HepG2 (cell line): ENCODE measurements around the gene EPB41. TPM values are rescaled to one million over a fixed set of nuclear protein-coding genes. Genes with fewer than 3 reads are reported as not detected.

Experiments
- EP300 ChIP-seq, 3 experiments: sonication (generic) in 1 of 3; formaldehyde crosslinking in 1 of 3; IDR thresholded peaks; 2 replicates each; pipeline versions ENCODE4 v1.5.1 to v1.6.1; 2011 to 2020; ENCODE audit warnings: low read depth in 2 of 3, low read length in 2 of 3, borderline replicate concordance in 1 of 3, improper control_type of control experiment in 1 of 3, mild to moderate bottlenecking in 1 of 3, missing genetic modification reagents in 1 of 3, moderate library complexity in 1 of 3
- FOXK1 ChIP-seq: sonication (generic); formaldehyde crosslinking; IDR thresholded peaks from 2 replicates; pipeline ENCODE4 v1.4.0; 2020; ENCODE audit warnings: low read depth, missing genetic modification reagents, borderline replicate concordance
- GTF3A ChIP-seq: sonication (generic); formaldehyde crosslinking; conservative IDR thresholded peaks from 2 replicates; pipeline ENCODE4 v1.4.0; 2020; ENCODE audit warnings: mild to moderate bottlenecking, missing genetic modification reagents
- IRF1 ChIP-seq: sonication (generic); formaldehyde crosslinking; IDR thresholded peaks from 2 replicates; pipeline ENCODE4 v1.4.0; 2020; ENCODE audit warnings: low read depth, mild to moderate bottlenecking, missing genetic modification reagents
- MYC ChIP-seq: sonication (generic); formaldehyde crosslinking; IDR thresholded peaks from 2 replicates; pipeline ENCODE4 v1.9.0; 2021; ENCODE audit warnings: missing genetic modification reagents, borderline replicate concordance
- NR3C1 ChIP-seq: sonication (generic); formaldehyde crosslinking; IDR thresholded peaks from 2 replicates; pipeline ENCODE4 v1.4.0; 2020; ENCODE audit warnings: missing genetic modification reagents
- PHF21A ChIP-seq: sonication (generic); formaldehyde crosslinking; IDR thresholded peaks from 2 replicates; pipeline ENCODE4 v1.5.0; 2020; ENCODE audit warnings: mild to moderate bottlenecking, missing genetic modification reagents
- RNF219 ChIP-seq: sonication (generic); formaldehyde crosslinking; IDR thresholded peaks from 2 replicates; pipeline ENCODE4 v1.5.0; 2020; ENCODE audit warnings: mild to moderate bottlenecking, missing genetic modification reagents
- SAP130 ChIP-seq: IDR thresholded peaks from 2 replicates; pipeline ENCODE4 v1.6.1; 2016; ENCODE audit warnings: low read depth
- SOX5 ChIP-seq: IDR thresholded peaks from 2 replicates; pipeline ENCODE4 v1.6.1; 2016; ENCODE audit warnings: borderline replicate concordance
- SOX6 ChIP-seq, 2 experiments: fragments of 450-650 bp in 1 of 2; sonication (generic) in 1 of 2; formaldehyde crosslinking in 1 of 2; IDR thresholded peaks; 2 replicates each; pipeline versions ENCODE4 v1.4.0 to v1.6.1; 2017 to 2020; ENCODE audit warnings: antibody characterized with exemption in 1 of 2, mild to moderate bottlenecking in 1 of 2, missing genetic modification reagents in 1 of 2
- ZFP90 ChIP-seq: sonication (generic); formaldehyde crosslinking; IDR thresholded peaks from 2 replicates; pipeline ENCODE4 v1.8.0; 2022; ENCODE audit warnings: missing genetic modification reagents, mild to moderate bottlenecking, inconsistent platforms, borderline replicate concordance
- ZMYM4 ChIP-seq: sonication (generic); formaldehyde crosslinking; IDR thresholded peaks from 2 replicates; pipeline ENCODE4 v1.8.1; 2023; ENCODE audit warnings: mild to moderate bottlenecking, missing genetic modification reagents
- ZNF331 ChIP-seq: sonication (generic); formaldehyde crosslinking; IDR thresholded peaks from 2 replicates; pipeline ENCODE4 v1.4.0; 2020; ENCODE audit warnings: missing genetic modification reagents
- ZNF780A ChIP-seq: sonication (generic); formaldehyde crosslinking; IDR thresholded peaks from 2 replicates; pipeline ENCODE4 v1.8.0; 2022; ENCODE audit warnings: mild to moderate bottlenecking, missing genetic modification reagents, moderate library complexity
- ZNF782 ChIP-seq: sonication (generic); formaldehyde crosslinking; IDR thresholded peaks from 2 replicates; pipeline ENCODE4 v1.4.0; 2020; ENCODE audit warnings: missing genetic modification reagents, mild to moderate bottlenecking, borderline replicate concordance
- polyA plus RNA-seq, 8 experiments: library from polyadenylated mRNA; depleted of rRNA in 3 of 8; stranded (reverse) in 7 of 8; unstranded in 1 of 8; fragments of >200 nt; fragmentation: Illumina TruSeq in 4 of 8; extraction: Trizol in 4 of 8; gene quantifications; 2 replicates each; pipeline versions ENCODE4 v1.2.1 to v1.2.3, GENCODE V29; 2011 to 2016; ENCODE audit warnings: low read depth in 4 of 8, missing spikeins in 1 of 8, mixed read lengths in 1 of 8; ENCODE audit not compliant: insufficient read depth in 1 of 8
- total RNA-seq, 5 experiments: library from RNA; depleted of rRNA; stranded (reverse); fragments of >200 nt; fragmentation: Illumina TruSeq; extraction: Trizol; gene quantifications; 2 replicates each; pipeline ENCODE4 v1.2.3, GENCODE V29; 2016; ENCODE audit warnings: low read depth in 1 of 5
- TF ChIP-seq, protein P1 (sequence below): sonication (generic); formaldehyde crosslinking; IDR thresholded peaks from 2 replicates; pipeline ENCODE4 v1.9.0; 2021; ENCODE audit warnings: missing genetic modification reagents, mild to moderate bottlenecking, borderline replicate concordance
- TF ChIP-seq, protein P2 (sequence below), 2 experiments: sonication (generic) in 1 of 2; formaldehyde crosslinking in 1 of 2; IDR thresholded peaks; 2 replicates each; pipeline versions ENCODE4 v1.6.1 to v1.9.0; 2014 to 2022; ENCODE audit warnings: antibody characterized with exemption in 1 of 2, borderline replicate concordance in 1 of 2, inconsistent platforms in 1 of 2, low read depth in 1 of 2, missing genetic modification reagents in 1 of 2

The EPB41 gene
- total and polyA plus RNA-seq, 2 of the 13 experiments (the other 11 are each of a cell fraction or from before 2014, with no cell fraction given) = 34.5 to 46.7 TPM

- TF ChIP-seq RNF219 (CRISPR knock-in tag) = no peak
- 0 out of 2 replicates have a peak, but pooled peaks have one; percentile 21 for TF ChIP-seq MYC
- TF ChIP-seq ZNF780A (CRISPR knock-in tag) = no peak
- TF ChIP-seq, protein P1, sequence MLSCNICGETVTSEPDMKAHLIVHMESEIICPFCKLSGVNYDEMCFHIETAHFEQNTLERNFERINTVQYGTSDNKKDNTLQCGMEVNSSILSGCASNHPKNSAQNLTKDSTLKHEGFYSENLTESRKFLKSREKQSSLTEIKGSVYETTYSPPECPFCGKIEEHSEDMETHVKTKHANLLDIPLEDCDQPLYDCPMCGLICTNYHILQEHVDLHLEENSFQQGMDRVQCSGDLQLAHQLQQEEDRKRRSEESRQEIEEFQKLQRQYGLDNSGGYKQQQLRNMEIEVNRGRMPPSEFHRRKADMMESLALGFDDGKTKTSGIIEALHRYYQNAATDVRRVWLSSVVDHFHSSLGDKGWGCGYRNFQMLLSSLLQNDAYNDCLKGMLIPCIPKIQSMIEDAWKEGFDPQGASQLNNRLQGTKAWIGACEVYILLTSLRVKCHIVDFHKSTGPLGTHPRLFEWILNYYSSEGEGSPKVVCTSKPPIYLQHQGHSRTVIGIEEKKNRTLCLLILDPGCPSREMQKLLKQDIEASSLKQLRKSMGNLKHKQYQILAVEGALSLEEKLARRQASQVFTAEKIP = no peak
- 0 out of 2 replicates have a peak, but pooled peaks have one; percentile 28 for TF ChIP-seq ZNF331 (CRISPR knock-in tag)
- TF ChIP-seq, protein P2, sequence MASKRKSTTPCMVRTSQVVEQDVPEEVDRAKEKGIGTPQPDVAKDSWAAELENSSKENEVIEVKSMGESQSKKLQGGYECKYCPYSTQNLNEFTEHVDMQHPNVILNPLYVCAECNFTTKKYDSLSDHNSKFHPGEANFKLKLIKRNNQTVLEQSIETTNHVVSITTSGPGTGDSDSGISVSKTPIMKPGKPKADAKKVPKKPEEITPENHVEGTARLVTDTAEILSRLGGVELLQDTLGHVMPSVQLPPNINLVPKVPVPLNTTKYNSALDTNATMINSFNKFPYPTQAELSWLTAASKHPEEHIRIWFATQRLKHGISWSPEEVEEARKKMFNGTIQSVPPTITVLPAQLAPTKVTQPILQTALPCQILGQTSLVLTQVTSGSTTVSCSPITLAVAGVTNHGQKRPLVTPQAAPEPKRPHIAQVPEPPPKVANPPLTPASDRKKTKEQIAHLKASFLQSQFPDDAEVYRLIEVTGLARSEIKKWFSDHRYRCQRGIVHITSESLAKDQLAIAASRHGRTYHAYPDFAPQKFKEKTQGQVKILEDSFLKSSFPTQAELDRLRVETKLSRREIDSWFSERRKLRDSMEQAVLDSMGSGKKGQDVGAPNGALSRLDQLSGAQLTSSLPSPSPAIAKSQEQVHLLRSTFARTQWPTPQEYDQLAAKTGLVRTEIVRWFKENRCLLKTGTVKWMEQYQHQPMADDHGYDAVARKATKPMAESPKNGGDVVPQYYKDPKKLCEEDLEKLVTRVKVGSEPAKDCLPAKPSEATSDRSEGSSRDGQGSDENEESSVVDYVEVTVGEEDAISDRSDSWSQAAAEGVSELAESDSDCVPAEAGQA (IDR thresholded peaks at IDR 0.05; ENCODE audit: low read depth) = no peak
- TF ChIP-seq, protein P2 (CRISPR knock-in tag; IDR thresholded peaks at IDR 0.05; ENCODE audit: borderline replicate concordance) = no peak
- TF ChIP-seq SOX6 (IDR thresholded peaks at IDR 0.05) = no peak
- TF ChIP-seq SOX6 (CRISPR knock-in tag; IDR thresholded peaks at IDR 0.05) = peak; percentile 27; the same call in 1 of the 2 replicates
- TF ChIP-seq FOXK1 (CRISPR knock-in tag) = peak; percentile 29; the same call in 1 of the 2 replicates
- no peak for TF ChIP-seq IRF1
- peak in 1 of 2 experiments; percentile 41; a peak in 1 of 4 replicates for TF ChIP-seq EP300 (IDR thresholded peaks at IDR 0.05; ENCODE audit: low read depth in 2 of 2, low read length in 2 of 2)
- no peak for TF ChIP-seq EP300 (CRISPR knock-in tag; IDR thresholded peaks at IDR 0.05; ENCODE audit: borderline replicate concordance)
- TF ChIP-seq SAP130 (CRISPR knock-in tag) = peak; percentile 72
- peak; percentile 43; the same call in 1 of the 2 replicates for TF ChIP-seq SOX5
- 0 out of 2 replicates have a peak, but pooled peaks have one; percentile 14 for TF ChIP-seq PHF21A (CRISPR knock-in tag)
- TF ChIP-seq ZNF782 = no peak
- no peak for TF ChIP-seq ZFP90 (CRISPR knock-in tag)
- peak; percentile 38; the same call in 1 of the 2 replicates for TF ChIP-seq ZMYM4 (CRISPR knock-in tag)
- TF ChIP-seq NR3C1 (CRISPR knock-in tag) = no peak
- no peak for TF ChIP-seq GTF3A (CRISPR knock-in tag)
Measured at GRCh38 chr1:28966617-28967016, 52.2 kb downstream of the EPB41 start (continued).
